H9 (cell line): ENCODE measurements around the gene FFAR3. TPM values are rescaled to one million over a fixed set of nuclear protein-coding genes. Genes with fewer than 3 reads are reported as not detected.

Experiments
- DNase-seq: peaks from one replicate; pipeline ENCODE4 v3.0.0-alpha.2; 2017
- H2AFZ ChIP-seq: one replicate; pipeline ENCODE4 v1.6.1; 2013; ENCODE audit warnings: mild to moderate bottlenecking, low read length, control low read depth, moderate library complexity
- H2AK5ac ChIP-seq: 2 replicates; pipeline ENCODE4 v1.6.1; 2013; ENCODE audit warnings: low read length, control low read depth, mixed read lengths; ENCODE audit not compliant: insufficient read length
- H2BK120ac ChIP-seq: one replicate; pipeline ENCODE4 v1.6.1; 2013; ENCODE audit warnings: low read depth, mild to moderate bottlenecking, low read length, control low read depth, inconsistent platforms; ENCODE audit not compliant: poor library complexity, severe bottlenecking
- H2BK12ac ChIP-seq: 2 replicates; pipeline ENCODE4 v1.6.1; 2013; ENCODE audit warnings: low read length, control low read depth, mixed read lengths, low read depth; ENCODE audit not compliant: insufficient read length
- H2BK15ac ChIP-seq: 2 replicates; pipeline ENCODE4 v1.6.1; 2013; ENCODE audit warnings: low read depth, low read length, control low read depth
- H2BK20ac ChIP-seq: one replicate; pipeline ENCODE4 v1.6.1; 2013; ENCODE audit warnings: low read depth, mild to moderate bottlenecking, low read length, control low read depth, inconsistent platforms; ENCODE audit not compliant: poor library complexity, severe bottlenecking
- H2BK5ac ChIP-seq: 2 replicates; pipeline ENCODE4 v1.6.1; 2013; ENCODE audit warnings: low read length, control low read depth, mixed read lengths; ENCODE audit not compliant: insufficient read length
- H3K14ac ChIP-seq: 2 replicates; pipeline ENCODE4 v1.6.1; 2013; ENCODE audit warnings: low read length, control low read depth; ENCODE audit not compliant: insufficient read depth
- H3K18ac ChIP-seq: 2 replicates; pipeline ENCODE4 v1.6.1; 2013; ENCODE audit warnings: low read depth, mild to moderate bottlenecking, mixed read lengths, low read length, control low read depth; ENCODE audit not compliant: insufficient read length
- H3K23ac ChIP-seq: 2 replicates; pipeline ENCODE4 v1.6.1; 2013; ENCODE audit warnings: low read length, control low read depth, mixed read lengths, low read depth; ENCODE audit not compliant: insufficient read length
- H3K23me2 ChIP-seq: 2 replicates; pipeline ENCODE4 v1.6.1; 2013; ENCODE audit warnings: low read depth, mild to moderate bottlenecking, mixed read lengths, low read length, control low read depth; ENCODE audit not compliant: insufficient read length, poor library complexity, severe bottlenecking
- H3K27ac ChIP-seq: 2 replicates; pipeline ENCODE4 v1.5.1; 2013; ENCODE audit warnings: low read length, control low read depth, mixed read lengths, low read depth; ENCODE audit not compliant: insufficient read length
- H3K27me3 ChIP-seq: 2 replicates; pipeline ENCODE4 v1.6.1; 2013; ENCODE audit warnings: low read length, control low read depth, inconsistent platforms; ENCODE audit not compliant: insufficient read depth
- H3K4ac ChIP-seq: 2 replicates; pipeline ENCODE4 v1.6.1; 2013; ENCODE audit warnings: low read depth, mild to moderate bottlenecking, control low read depth, inconsistent platforms, low read length, moderate library complexity
- H3K4me1 ChIP-seq: 2 replicates; pipeline ENCODE4 v1.6.1; 2013; ENCODE audit warnings: low read length, control low read depth, inconsistent platforms; ENCODE audit not compliant: insufficient read depth
- H3K4me2 ChIP-seq: 2 replicates; pipeline ENCODE4 v1.6.1; 2013; ENCODE audit warnings: low read length, control low read depth, mixed read lengths; ENCODE audit not compliant: insufficient read length, insufficient read depth
- H3K56ac ChIP-seq: 2 replicates; pipeline ENCODE4 v1.6.1; 2013; ENCODE audit warnings: low read depth, mild to moderate bottlenecking, mixed read lengths, low read length, control low read depth; ENCODE audit not compliant: insufficient read length
- H3K79me1 ChIP-seq: 2 replicates; pipeline ENCODE4 v1.6.1; 2013; ENCODE audit warnings: low read depth, mild to moderate bottlenecking, moderate library complexity, low read length, control low read depth, inconsistent platforms; ENCODE audit not compliant: insufficient read depth, poor library complexity, severe bottlenecking
- H3K79me2 ChIP-seq: 2 replicates; pipeline ENCODE4 v1.6.1; 2013; ENCODE audit warnings: low read length, control low read depth, inconsistent platforms; ENCODE audit not compliant: insufficient read depth
- H3K9ac ChIP-seq: 2 replicates; pipeline ENCODE4 v1.6.1; 2013; ENCODE audit warnings: low read length, control low read depth, mixed read lengths; ENCODE audit not compliant: insufficient read length; ENCODE audit errors: extremely low read depth
- H3K9me3 ChIP-seq: one replicate; pipeline ENCODE4 v1.6.1; 2013; ENCODE audit warnings: low read depth, low read length, inconsistent platforms; ENCODE audit not compliant: control insufficient read depth
- H3T11ph ChIP-seq: one replicate; pipeline ENCODE4 v1.6.1; 2013; ENCODE audit warnings: mild to moderate bottlenecking, low read length, control low read depth, inconsistent platforms
- H4K20me1 ChIP-seq: one replicate; pipeline ENCODE4 v1.6.1; 2013; ENCODE audit not compliant: control insufficient read depth, insufficient read length, insufficient read depth
- H4K5ac ChIP-seq: 2 replicates; pipeline ENCODE4 v1.6.1; 2013; ENCODE audit warnings: low read depth, mild to moderate bottlenecking, mixed read lengths, low read length, control low read depth; ENCODE audit not compliant: insufficient read length
- H4K8ac ChIP-seq: replicated peaks from 2 replicates; pipeline ENCODE4 v1.6.1; 2013; ENCODE audit warnings: low read length, control low read depth, mixed read lengths, low read depth; ENCODE audit not compliant: insufficient read length
- H4K91ac ChIP-seq: 2 replicates; pipeline ENCODE4 v1.6.1; 2013; ENCODE audit warnings: low read depth, mild to moderate bottlenecking, moderate library complexity, mixed read lengths, low read length, control low read depth; ENCODE audit not compliant: insufficient read length
- H3K27ac Mint-ChIP-seq, 3 experiments: 2 replicates in 2 of 3; 3 replicates in 1 of 3; pipeline ENCODE4 v1.8.0; 2020 to 2021; ENCODE audit warnings: mixed read lengths in 3 of 3, mild to moderate bottlenecking in 1 of 3, moderate library complexity in 1 of 3
- H3K27me3 Mint-ChIP-seq: 2 replicates; pipeline ENCODE4 v1.8.0; 2021; ENCODE audit warnings: low read depth, mild to moderate bottlenecking, moderate library complexity, mixed read lengths
- H3K36me3 Mint-ChIP-seq, 3 experiments: 2 replicates in 2 of 3; 3 replicates in 1 of 3; pipeline ENCODE4 v1.8.0; 2020 to 2021; ENCODE audit warnings: low read depth in 3 of 3, mixed read lengths in 3 of 3; ENCODE audit not compliant: insufficient read depth in 1 of 3
- H3K4me1 Mint-ChIP-seq, 2 experiments: 2 replicates each; pipeline ENCODE4 v1.8.0; 2020; ENCODE audit warnings: mixed read lengths in 2 of 2
- H3K4me3 Mint-ChIP-seq, 2 experiments: 2 replicates in 1 of 2; 3 replicates in 1 of 2; pipeline ENCODE4 v1.8.0; 2020 to 2021; ENCODE audit warnings: mild to moderate bottlenecking in 2 of 2, mixed read lengths in 2 of 2, moderate library complexity in 1 of 2
- H3K9me3 Mint-ChIP-seq, 2 experiments: 2 replicates in 1 of 2; 3 replicates in 1 of 2; pipeline ENCODE4 v1.8.0; 2020; ENCODE audit warnings: mild to moderate bottlenecking in 2 of 2, mixed read lengths in 2 of 2, moderate library complexity in 1 of 2
- CTCF ChIP-seq: fragments of 200-600 bp; sonication (generic); conservative IDR thresholded peaks from 3 replicates; pipeline ENCODE4 v1.8.0; 2021; ENCODE audit warnings: antibody characterized with exemption, mild to moderate bottlenecking
- WGBS: extraction: QIAGEN DNeasy Blood & Tissue Kit; methylation state at CpG from one replicate; pipeline ENCODE4 v1.1.7; 2013; ENCODE audit warnings: missing lambda C conversion rate, low lambda C conversion rate, mixed read lengths; ENCODE audit not compliant: insufficient read length; ENCODE audit errors: extremely low coverage; 5-methylcytosine and 5-hydroxymethylcytosine counted together
- total RNA-seq: library from RNA; stranded (reverse); gene quantifications from 2 replicates; pipeline ENCODE4 v1.2.1, GENCODE V29; 2021

The FFAR3 gene
- total RNA-seq, 1 experiment from 2014 or later: not detected

- Mint-ChIP-seq H3K27ac (no peak overlapping the region; a peak in 1 of 7 replicates), H3K36me3 (peaks cover 3 to 9% (median 5%) of the 10 kb centered on the region in 3 experiments; a peak in 6 of 7 replicates), H3K4me1 (peaks cover 13% of the 10 kb centered on the region in 2 experiments), H3K27me3 (peaks cover 39% of the 10 kb centered on the region), H3K4me3 (no peak overlapping the region), H3K9me3 (peaks cover 45 to 47% of the 10 kb centered on the region in 2 experiments)
- Histone ChIP-seq H3K23me2 (no peaks in the 10 kb centered on the region), H3K27me3 (no peaks in the 10 kb centered on the region), H3K4ac (no peak overlapping the region), H2BK12ac (no peak overlapping the region), H3K18ac (no peak overlapping the region), H4K20me1 (no peaks in the 10 kb centered on the region), H3K14ac (no peak overlapping the region), H3K79me1 (no peaks in the 10 kb centered on the region), H2BK20ac (no peak overlapping the region), H3K4me2 (no peak overlapping the region), H2AK5ac (no peak overlapping the region), H4K8ac (no peak overlapping the region), H2BK5ac (no peak overlapping the region), H3K23ac (no peak overlapping the region), H3K79me2 (no peaks in the 10 kb centered on the region), H4K5ac (no peak overlapping the region), H3K9ac (no peak overlapping the region), H2AFZ (no peak overlapping the region), H3K4me1 (0 out of 2 replicates have a peak, but pooled peaks cover 2% of the 10 kb centered on the region), H3K9me3 (peaks cover 20% of the 10 kb centered on the region), H3T11ph (no peak overlapping the region), H4K91ac (no peak overlapping the region), H3K27ac (no peak overlapping the region), H3K56ac (no peak overlapping the region), H2BK15ac (no peak overlapping the region), H2BK120ac (no peak overlapping the region)
- no peak for DNase-seq
- TF ChIP-seq CTCF: no peak
- no CpG with 5 or more reads among the region's 3 CpGs for WGBS
Observed at GRCh38 chr19:35381318-35381717, 23.1 kb downstream of the FFAR3 start.
